Keratinocyte (primary cell): Measurements from ENCODE around the gene CEMIP2.

Source experiments
- CTCF ChIP-seq, 3 experiments: IDR thresholded peaks in 1 of 3; conservative IDR thresholded peaks in 1 of 3; optimal IDR thresholded peaks in 1 of 3; 2 replicates in 2 of 3; 3 replicates in 1 of 3; pipeline versions ENCODE3 to v1.5.1; 2011; ENCODE audit warnings: low read length in 3 of 3, mild to moderate bottlenecking in 3 of 3, moderate library complexity in 2 of 3, control low read depth in 1 of 3, inconsistent platforms in 1 of 3; ENCODE audit not compliant: insufficient read depth in 2 of 3; ENCODE audit errors: extremely low read depth in 1 of 3
- EZH2 ChIP-seq: IDR thresholded peaks from one replicate; pipeline ENCODE4 v1.6.1; 2012; ENCODE audit warnings: inconsistent platforms, mild to moderate bottlenecking, low read length, moderate library complexity

- TF ChIP-seq CTCF (optimal IDR thresholded peaks at IDR 0.05 in 1 of 3, IDR thresholded peaks at IDR 0.05 in 1 of 3, conservative IDR thresholded peaks at IDR 0.05 in 1 of 3; ENCODE audit: extremely low read depth in 1 of 3, insufficient read depth in 2 of 3, low read length in 3 of 3) (no peak), EZH2 (no peak)
These were observed 125.0 kb downstream of the CEMIP2 start for GRCh38 chr9:71643330-71643729.
